HG03039 (cell line): ENCODE data around the gene SLC50A1.

Experiments
- ATAC-seq: cut with Tn5 transposase; IDR thresholded peaks from one replicate; pipeline ENCODE4 v1.9.1; 2021; ENCODE audit warnings: mild to moderate bottlenecking, moderate library complexity; ENCODE audit not compliant: unreplicated experiment

Gene SLC50A1

GRCh38 chr1:155182052-155182550 lies 46.4 kb downstream of the SLC50A1 start:
- ATAC-seq: no peak

GRCh38 chr1:155183775-155184221 lies 48.1 kb downstream of the SLC50A1 start:
- no peak for ATAC-seq

GRCh38 chr1:155184351-155184811 lies 48.7 kb downstream of the SLC50A1 start:
- no peak for ATAC-seq

GRCh38 chr1:155184835-155185782 lies 49.5 kb downstream of the SLC50A1 start:
- peak; percentile 64 for ATAC-seq

- ATAC-seq: no peak
Measured at GRCh38 chr1:155185783-155186066, 50.1 kb downstream of the SLC50A1 start.

- no peak for ATAC-seq
Measured at GRCh38 chr1:155186067-155186793, 50.6 kb downstream of the SLC50A1 start.

GRCh38 chr1:155186794-155187455 lies 51.3 kb downstream of the SLC50A1 start:
- no peak for ATAC-seq

GRCh38 chr1:155187456-155187891 lies 51.8 kb downstream of the SLC50A1 start:
- ATAC-seq: no peak

GRCh38 chr1:155188268-155188667 lies 52.6 kb downstream of the SLC50A1 start:
- no peak for ATAC-seq
